Esophagus muscularis mucosa (tissue), 4 donors: Measurements from ENCODE around the gene OLA1. TPM values are rescaled to one million over a fixed set of nuclear protein-coding genes. Genes with fewer than 3 reads are reported as not detected.

Experiments used
- DNase-seq: peaks from one replicate; pipeline ENCODE4 v3.0.0-alpha.2; 2017; ENCODE audit errors: extremely low spot score
- H3K27ac ChIP-seq, 4 donors: fragments of 200-600 bp; sonication (generic); replicated peaks in 1 of 4; 1 replicate in 3 of 4; 2 replicates in 1 of 4; pipeline ENCODE4 v1.5.1; 2016 to 2019; ENCODE audit warnings: mild to moderate bottlenecking in 1 of 4
- H3K27me3 ChIP-seq, 4 donors: fragments of 200-600 bp; sonication (generic); one replicate each; pipeline versions ENCODE4 v1.5.1 to v1.6.0; 2016 to 2019
- H3K36me3 ChIP-seq, 4 donors: fragments of 200-600 bp; sonication (generic); one replicate each; pipeline ENCODE4 v1.5.1; 2016 to 2019
- H3K4me1 ChIP-seq, 4 donors: fragments of 200-600 bp; sonication (generic); one replicate each; pipeline ENCODE4 v1.5.1; 2016 to 2019
- H3K4me3 ChIP-seq, 4 donors: fragments of 200-600 bp; sonication (generic); 1 replicate in 2 of 4; 2 replicates in 2 of 4; pipeline ENCODE4 v1.5.1; 2016 to 2019; ENCODE audit warnings: mild to moderate bottlenecking in 4 of 4, moderate library complexity in 1 of 4
- H3K9me3 ChIP-seq, 4 donors: fragments of 200-600 bp; sonication (generic); 1 replicate in 3 of 4; 2 replicates in 1 of 4; pipeline ENCODE4 v1.5.1; 2016 to 2019
- CTCF ChIP-seq, 3 experiments: fragments of 200-600 bp in 2 of 3; fragments of 450-650 bp in 1 of 3; sonication (generic) in 2 of 3; IDR thresholded peaks; one replicate each; pipeline ENCODE4 v1.5.1; 2017 to 2019; ENCODE audit warnings: antibody characterized with exemption in 3 of 3, mild to moderate bottlenecking in 2 of 3, moderate library complexity in 1 of 3
- EP300 ChIP-seq: sonication (generic); formaldehyde crosslinking; IDR thresholded peaks from one replicate; pipeline ENCODE4 v1.6.1; 2017; ENCODE audit warnings: antibody characterized with exemption
- POLR2A ChIP-seq: fragments of 450-650 bp; IDR thresholded peaks from one replicate; pipeline ENCODE4 v1.6.1; 2017; ENCODE audit warnings: antibody characterized with exemption, moderate library complexity, mild to moderate bottlenecking, low read depth
- POLR2AphosphoS5 ChIP-seq, 2 donors: sonication (generic); formaldehyde crosslinking; IDR thresholded peaks; one replicate each; pipeline ENCODE4 v1.6.1; 2017; ENCODE audit warnings: antibody characterized with exemption in 2 of 2
- WGBS: methylation state at CpG from one replicate; pipeline ENCODE4 v1.1.5; 2018; 5-methylcytosine and 5-hydroxymethylcytosine counted together
- intact Hi-C: fragments of 100-400 bp; cut with DNase I; formaldehyde crosslinking; loops from one replicate; pipeline ENCODE4 v1.15.1; 2023
- total RNA-seq, 4 donors: library from RNA; depleted of rRNA; stranded (reverse); fragments of >200 nt; gene quantifications; one replicate each; pipeline versions ENCODE4 v1.1.0 to v1.2.1, GENCODE V29; 2016

The OLA1 gene
- total RNA-seq, 4 donors from 2014 or later = 54.2 to 62.7 (median 60.1) TPM

GRCh38 chr2:174174741-174175140 is 73.6 kb downstream of the OLA1 start:
- Histone ChIP-seq H3K4me1 (peaks cover 0 to 12% (median 5%) of the 10 kb centered on the region in 4 donors), H3K27ac (no peak overlapping the region), H3K36me3 (peaks cover 0 to 5% (median 0%) of the 10 kb centered on the region in 4 donors), H3K27me3 (no peaks in the 10 kb centered on the region), H3K4me3 (no peak overlapping the region), H3K9me3 (peaks cover 0 to 19% (median 7%) of the 10 kb centered on the region in 4 donors)
- WGBS = 94% methylated on average over 2 of the region's 2 CpGs
- intact Hi-C loops = no loop called here
- TF ChIP-seq CTCF (IDR thresholded peaks at IDR 0.05) = no peak
- no peak for TF ChIP-seq EP300
- TF ChIP-seq POLR2A = no peak
- no peak for TF ChIP-seq POLR2AphosphoS5 (IDR thresholded peaks at IDR 0.05)
- no peak for DNase-seq

DNA sequence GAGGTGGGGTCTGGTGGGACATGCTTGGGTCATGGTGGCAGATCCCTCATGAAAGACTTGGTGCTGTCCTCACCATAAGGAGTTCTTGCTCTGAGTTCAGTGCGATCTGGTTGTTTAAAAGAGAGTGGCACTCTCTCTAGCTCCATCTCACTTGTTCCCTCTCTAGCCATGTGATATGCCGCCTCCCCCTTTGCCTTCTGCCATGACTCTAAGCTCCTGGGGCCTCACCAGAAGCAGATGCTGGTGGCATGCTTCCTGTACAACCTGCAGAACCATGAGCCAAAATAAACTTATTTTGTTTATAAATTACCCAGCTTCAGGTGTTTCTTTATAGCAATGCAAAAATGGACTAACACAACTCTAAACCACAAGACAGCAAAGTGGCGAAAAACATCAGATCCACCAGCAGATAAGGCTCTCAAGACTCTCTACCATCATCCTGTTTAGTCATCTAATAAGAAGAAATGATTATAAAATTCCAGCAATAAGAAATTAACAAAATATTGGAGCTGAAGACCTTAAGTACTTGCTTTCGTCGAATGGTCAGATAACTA is 75.5 kb downstream of the OLA1 start:
- intact Hi-C loops = no loop called here
- WGBS = 77% methylated on average over 5 of the region's 5 CpGs
- Histone ChIP-seq H3K4me1 (peaks cover 0 to 5% (median 0%) of the 10 kb centered on the region in 4 donors), H3K27me3 (no peaks in the 10 kb centered on the region), H3K9me3 (peaks cover 0 to 38% (median 13%) of the 10 kb centered on the region in 4 donors), H3K36me3 (peaks cover 0 to 5% (median 0%) of the 10 kb centered on the region in 4 donors), H3K27ac (no peak overlapping the region), H3K4me3 (no peak overlapping the region)
- TF ChIP-seq POLR2AphosphoS5 (IDR thresholded peaks at IDR 0.05) (no peak), CTCF (IDR thresholded peaks at IDR 0.05) (no peak), EP300 (no peak), POLR2A (no peak)
- no peak for DNase-seq

DNA sequence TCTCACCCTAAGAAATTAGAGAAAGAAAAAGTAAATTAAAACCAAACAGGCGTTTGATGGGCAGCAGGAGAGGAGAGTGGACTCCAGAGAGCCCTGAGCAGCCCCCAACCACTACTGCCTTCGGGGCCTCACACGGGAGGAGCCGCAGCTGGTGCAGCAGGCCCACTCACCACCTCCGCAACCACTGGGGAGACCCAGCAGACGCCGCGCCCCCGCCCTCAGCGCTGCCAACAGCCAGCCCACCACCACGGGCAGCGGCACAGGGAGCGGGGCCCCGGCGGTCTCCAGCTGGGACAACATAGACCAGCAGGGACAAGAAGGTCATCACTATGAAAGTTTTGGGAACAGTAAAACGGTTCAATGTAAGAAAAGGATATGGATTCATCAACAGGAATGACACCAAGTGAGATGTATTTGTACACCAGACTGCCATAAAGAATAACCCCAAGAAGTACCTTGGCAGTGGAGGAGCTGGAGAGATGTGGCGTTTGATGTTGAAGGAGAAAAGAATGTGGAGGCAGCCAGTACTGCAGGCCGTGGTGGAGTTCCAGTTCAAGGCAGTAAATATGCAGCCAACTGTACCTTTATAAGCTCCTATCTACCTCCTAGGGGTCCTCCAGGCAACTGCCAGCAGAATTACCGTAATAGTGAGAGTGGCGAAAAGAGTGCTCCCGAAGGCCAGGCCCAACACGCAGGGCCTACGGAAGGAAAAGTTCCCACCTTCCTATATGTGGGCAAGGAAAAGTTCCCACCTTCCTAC is 76.5 kb downstream of the OLA1 start:
- H3K4me1 ChIP-seq = peaks cover 0 to under 1% (median 0%) of the 10 kb centered on the region in 4 donors
- TF ChIP-seq POLR2AphosphoS5 (IDR thresholded peaks at IDR 0.05) = no peak
- TF ChIP-seq EP300 = no peak
- no peak for TF ChIP-seq POLR2A
- no peak for TF ChIP-seq CTCF (IDR thresholded peaks at IDR 0.05)
- WGBS = 91% methylated on average over 23 of the region's 23 CpGs
- DNase-seq = no peak
- H3K4me3 ChIP-seq = no peak overlapping the region
- peaks cover 0 to 5% (median 0%) of the 10 kb centered on the region in 4 donors for H3K36me3 ChIP-seq
- peaks cover 0 to 39% (median 13%) of the 10 kb centered on the region in 4 donors for H3K9me3 ChIP-seq
- no peak overlapping the region for H3K27ac ChIP-seq
- intact Hi-C loops = no loop called here
- no peaks in the 10 kb centered on the region for H3K27me3 ChIP-seq

GRCh38 chr2:174169372-174169771 is 79.0 kb downstream of the OLA1 start:
- intact Hi-C loops = no loop called here
- no peak for DNase-seq
- Histone ChIP-seq H3K27me3 (no peaks in the 10 kb centered on the region), H3K9me3 (peaks cover 0 to 27% (median 13%) of the 10 kb centered on the region in 4 donors), H3K4me3 (no peak overlapping the region), H3K36me3 (peaks cover 0 to 5% (median 0%) of the 10 kb centered on the region in 4 donors), H3K27ac (no peak overlapping the region), H3K4me1 (no peaks in the 10 kb centered on the region)
- TF ChIP-seq EP300 = no peak
- TF ChIP-seq CTCF (IDR thresholded peaks at IDR 0.05) = no peak
- no peak for TF ChIP-seq POLR2A
- no peak for TF ChIP-seq POLR2AphosphoS5 (IDR thresholded peaks at IDR 0.05)
- WGBS = 96% methylated on average over 3 of the region's 3 CpGs
